HG02798 (cell line): ENCODE data around the gene PAK5.

Experiments
- ATAC-seq: cut with Tn5 transposase; IDR thresholded peaks from one replicate; pipeline ENCODE4 v1.9.1; 2021; ENCODE audit warnings: mild to moderate bottlenecking; ENCODE audit not compliant: unreplicated experiment, poor library complexity

The PAK5 gene

GRCh38 chr20:9794831-9795230 is 44.0 kb downstream of the PAK5 start:
- ATAC-seq: no peak

- no peak for ATAC-seq
Measured at GRCh38 chr20:9792674-9793073, 46.2 kb downstream of the PAK5 start.

GRCh38 chr20:9789131-9789530 is 49.7 kb downstream of the PAK5 start:
- ATAC-seq: no peak

- ATAC-seq: no peak
Measured at GRCh38 chr20:9775176-9775575, 63.7 kb downstream of the PAK5 start.

- ATAC-seq: no peak
Measured at GRCh38 chr20:9769954-9770353, 68.9 kb downstream of the PAK5 start.

- no peak for ATAC-seq
Measured at GRCh38 chr20:9761476-9761875, 77.4 kb downstream of the PAK5 start.

GRCh38 chr20:9759392-9759791 is 79.5 kb downstream of the PAK5 start:
- no peak for ATAC-seq

GRCh38 chr20:9758752-9759151 is 80.1 kb downstream of the PAK5 start:
- ATAC-seq: no peak

- ATAC-seq: no peak
Measured at GRCh38 chr20:9756660-9757059, 82.2 kb downstream of the PAK5 start.

- ATAC-seq: no peak
Measured at GRCh38 chr20:9755301-9755700, 83.6 kb downstream of the PAK5 start.

- ATAC-seq: no peak
Measured at GRCh38 chr20:9744551-9744950, 94.3 kb downstream of the PAK5 start.

GRCh38 chr20:9743871-9744270 is 95.0 kb downstream of the PAK5 start:
- no peak for ATAC-seq

- no peak for ATAC-seq
Measured at GRCh38 chr20:9742821-9743220, 96.1 kb downstream of the PAK5 start.

- no peak for ATAC-seq
Measured at GRCh38 chr20:9741996-9742395, 96.9 kb downstream of the PAK5 start.

GRCh38 chr20:9740486-9740885 is 98.4 kb downstream of the PAK5 start:
- ATAC-seq: no peak

- no peak for ATAC-seq
Measured at GRCh38 chr20:9739991-9740390, 98.9 kb downstream of the PAK5 start.

GRCh38 chr20:9736373-9736772 is 102.5 kb downstream of the PAK5 start:
- ATAC-seq: no peak

- no peak for ATAC-seq
Measured at GRCh38 chr20:9723501-9724202, 115.2 kb downstream of the PAK5 start.

GRCh38 chr20:9711872-9712271 is 127.0 kb downstream of the PAK5 start:
- ATAC-seq: no peak

- ATAC-seq: no peak
Measured at GRCh38 chr20:9710685-9711084, 128.2 kb downstream of the PAK5 start.

GRCh38 chr20:9705722-9706476 is 133.0 kb downstream of the PAK5 start:
- ATAC-seq: no peak

- no peak for ATAC-seq
Measured at GRCh38 chr20:9699181-9699580, 139.7 kb downstream of the PAK5 start.
